GM12873 (cell line): ENCODE data around the gene CMIP.

Source experiments
- CTCF ChIP-seq: IDR thresholded peaks from 2 replicates; pipeline ENCODE4 v1.5.1; 2012; ENCODE audit warnings: low read depth, mild to moderate bottlenecking, moderate library complexity, low read length, control low read depth; ENCODE audit not compliant: insufficient read depth; ENCODE audit errors: missing control alignments

CMIP gene

GRCh38 chr16:81590714-81591544 lies 146.3 kb downstream of the CMIP start:
- TF ChIP-seq CTCF, result no peak

- no peak for TF ChIP-seq CTCF
These were observed 146.9 kb downstream of the CMIP start for GRCh38 chr16:81591545-81591870.

GRCh38 chr16:81592353-81592866 lies 147.8 kb downstream of the CMIP start:
- TF ChIP-seq CTCF, result no peak

GRCh38 chr16:81593481-81593880 lies 148.9 kb downstream of the CMIP start:
- TF ChIP-seq CTCF, result no peak

GRCh38 chr16:81595629-81596292 lies 151.2 kb downstream of the CMIP start:
- TF ChIP-seq CTCF, result no peak

- no peak for TF ChIP-seq CTCF
These were observed 152.6 kb downstream of the CMIP start for GRCh38 chr16:81597079-81597658.

- peak; percentile 8 for TF ChIP-seq CTCF
These were observed 153.5 kb downstream of the CMIP start for GRCh38 chr16:81598083-81598482.
